ENCODE results near the gene ADGRE2. TPM values are rescaled to one million over a fixed set of nuclear protein-coding genes. Genes with fewer than 3 reads are reported as not detected.

The ADGRE2 gene
- total RNA-seq, 1 experiment from 2014 or later: 0.23 TPM

DNA sequence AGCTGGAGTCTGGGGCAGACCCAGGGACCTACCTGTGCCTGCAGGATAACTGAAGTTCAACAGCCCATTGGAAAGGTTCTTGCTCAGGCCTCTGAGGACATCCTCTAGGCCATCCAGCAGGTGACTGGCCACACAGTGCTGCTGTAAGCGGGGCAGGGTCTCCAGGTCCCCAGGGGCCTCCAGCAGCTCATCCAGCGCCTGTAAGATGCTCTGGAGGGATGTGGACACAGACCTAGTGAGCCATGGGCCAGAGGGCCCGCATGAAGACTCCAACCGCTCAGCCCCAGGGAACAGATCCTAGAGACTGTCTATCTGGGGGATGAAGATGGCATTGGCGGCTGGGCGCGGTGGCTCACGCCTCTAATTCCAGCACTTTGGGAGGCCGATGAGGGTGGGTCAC is 14.0 kb downstream of the ADGRE2 start:
- BruUV-seq (replicated peaks): no TSS peak
- no peaks in the 10 kb centered on the region for H3K27me3 Mint-ChIP-seq (ENCODE audit: insufficient read depth, unreplicated experiment)
- Histone ChIP-seq H3K4me3 (ENCODE audit: low read depth, low read length) (no peak overlapping the region), H3K36me3 (ENCODE audit: control insufficient read depth, insufficient read depth, low read length) (no peaks in the 10 kb centered on the region), H3K9me3 (no peaks in the 10 kb centered on the region), H3K27me3 (replicated peaks; ENCODE audit: control insufficient read depth, insufficient read depth, low read length) (no peaks in the 10 kb centered on the region), H3K4me1 (no peaks in the 10 kb centered on the region)
- no peaks in the 10 kb centered on the region for H3K36me3 Mint-ChIP-seq (ENCODE audit: insufficient read depth, unreplicated experiment)
- ChIA-PET POLR2A (no interaction called here), CTCF (no interaction called here)
- no peak overlapping the region for H3K4me3 Mint-ChIP-seq (ENCODE audit: unreplicated experiment)
- DNase-seq: no peak
- no peak overlapping the region for H3K27ac Mint-ChIP-seq (ENCODE audit: unreplicated experiment)
- intact Hi-C loops (cut with micrococcal nuclease; ENCODE audit: unreplicated experiment): no loop called here
- no peaks in the 10 kb centered on the region for H3K4me1 Mint-ChIP-seq (ENCODE audit: low read depth, unreplicated experiment)
- H3K9me3 Mint-ChIP-seq (ENCODE audit: unreplicated experiment): no peaks in the 10 kb centered on the region
- TF ChIP-seq CTCF (IDR thresholded peaks at IDR 0.05; ENCODE audit: insufficient read depth in 1 of 2, low read depth in 1 of 2, low read length in 1 of 2, severe bottlenecking in 1 of 2, unreplicated experiment in 1 of 2): no peak

DNA sequence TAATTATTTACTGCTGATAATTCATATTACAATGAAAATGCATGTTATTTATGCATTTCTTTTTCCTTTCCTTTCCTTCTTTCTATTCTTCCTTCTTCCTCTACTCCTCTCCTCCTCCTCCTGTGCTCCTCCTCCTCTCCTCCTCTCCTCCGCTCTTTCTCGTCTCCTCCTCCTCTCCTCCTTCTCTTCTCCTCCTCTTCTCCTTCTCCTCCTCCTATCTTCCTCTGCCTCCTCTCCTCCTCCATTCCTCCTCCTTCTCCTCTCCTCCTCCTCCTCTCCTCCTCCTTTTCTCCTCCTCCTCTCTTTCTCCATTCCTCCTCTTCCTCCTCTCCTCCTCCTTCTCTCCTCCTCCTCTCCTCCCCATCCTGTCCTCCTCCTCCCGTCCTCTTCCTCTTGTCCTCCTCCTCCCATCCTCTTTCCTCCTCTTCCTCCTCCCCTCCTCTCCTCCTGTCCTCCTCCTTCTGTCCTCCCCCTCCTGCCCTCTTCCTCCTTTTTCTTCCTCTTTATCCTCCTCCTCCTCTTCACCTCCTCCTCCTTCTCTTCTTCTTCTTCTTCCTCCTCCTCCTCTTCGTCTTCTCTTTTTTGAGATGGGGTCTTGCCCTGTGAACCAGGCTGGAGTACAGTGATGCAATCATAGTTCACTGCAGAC is 14.7 kb downstream of the ADGRE2 start:
- ChIA-PET POLR2A (no interaction called here), CTCF (no interaction called here)
- no peaks in the 10 kb centered on the region for H3K27me3 Mint-ChIP-seq (ENCODE audit: insufficient read depth, unreplicated experiment)
- no peaks in the 10 kb centered on the region for H3K36me3 Mint-ChIP-seq (ENCODE audit: insufficient read depth, unreplicated experiment)
- no peak for DNase-seq
- no peaks in the 10 kb centered on the region for H3K9me3 Mint-ChIP-seq (ENCODE audit: unreplicated experiment)
- H3K27ac Mint-ChIP-seq (ENCODE audit: unreplicated experiment): no peak overlapping the region
- intact Hi-C loops (cut with micrococcal nuclease; ENCODE audit: unreplicated experiment): no loop called here
- BruUV-seq (replicated peaks): no TSS peak
- Histone ChIP-seq H3K27me3 (replicated peaks; ENCODE audit: control insufficient read depth, insufficient read depth, low read length) (no peaks in the 10 kb centered on the region), H3K36me3 (ENCODE audit: control insufficient read depth, insufficient read depth, low read length) (no peaks in the 10 kb centered on the region), H3K4me1 (no peaks in the 10 kb centered on the region), H3K4me3 (ENCODE audit: low read depth, low read length) (no peak overlapping the region), H3K9me3 (no peaks in the 10 kb centered on the region)
- H3K4me1 Mint-ChIP-seq (ENCODE audit: low read depth, unreplicated experiment): no peaks in the 10 kb centered on the region
- TF ChIP-seq CTCF (IDR thresholded peaks at IDR 0.05; ENCODE audit: insufficient read depth in 1 of 2, low read depth in 1 of 2, low read length in 1 of 2, severe bottlenecking in 1 of 2, unreplicated experiment in 1 of 2): no peak
- no peak overlapping the region for H3K4me3 Mint-ChIP-seq (ENCODE audit: unreplicated experiment)

- POLR2A ChIA-PET: no interaction called here
- Mint-ChIP-seq H3K27ac (ENCODE audit: unreplicated experiment) (no peak overlapping the region), H3K4me3 (ENCODE audit: unreplicated experiment) (no peak overlapping the region), H3K4me1 (ENCODE audit: low read depth, unreplicated experiment) (no peaks in the 10 kb centered on the region), H3K27me3 (ENCODE audit: insufficient read depth, unreplicated experiment) (no peaks in the 10 kb centered on the region), H3K9me3 (ENCODE audit: unreplicated experiment) (no peaks in the 10 kb centered on the region), H3K36me3 (ENCODE audit: insufficient read depth, unreplicated experiment) (no peaks in the 10 kb centered on the region)
- DNase-seq: no peak
- intact Hi-C loops (cut with micrococcal nuclease; ENCODE audit: unreplicated experiment): no loop called here
- BruUV-seq (replicated peaks): no TSS peak
- no peaks in the 10 kb centered on the region for H3K4me1 ChIP-seq
- CTCF ChIA-PET: no interaction called here
- no peaks in the 10 kb centered on the region for H3K36me3 ChIP-seq (ENCODE audit: control insufficient read depth, insufficient read depth, low read length)
- no peak for TF ChIP-seq CTCF (IDR thresholded peaks at IDR 0.05; ENCODE audit: insufficient read depth in 1 of 2, low read depth in 1 of 2, low read length in 1 of 2, severe bottlenecking in 1 of 2, unreplicated experiment in 1 of 2)
- H3K27me3 ChIP-seq (replicated peaks; ENCODE audit: control insufficient read depth, insufficient read depth, low read length): no peaks in the 10 kb centered on the region
- no peaks in the 10 kb centered on the region for H3K9me3 ChIP-seq
- H3K4me3 ChIP-seq (ENCODE audit: low read depth, low read length): no peak overlapping the region
These were observed 16.2 kb downstream of the ADGRE2 start for GRCh38 chr19:14762111-14762510.
